H1 (cell line): ENCODE measurements around the gene PTPRG. TPM values are rescaled to one million over a fixed set of nuclear protein-coding genes. Genes with fewer than 3 reads are reported as not detected.

Experiments
- CTCF ChIA-PET: fragments of 300-600 bp; sonication (Branson Sonifier 250); formaldehyde crosslinking; loops from one replicate; lab custom pipeline; 2021; ENCODE audit not compliant: partially characterized antibody; lab: Charles Lee
- POLR2A ChIA-PET: fragments of 300-600 bp; sonication (Branson Sonifier 250); formaldehyde crosslinking; loops from one replicate; lab custom pipeline; 2021; ENCODE audit warnings: inconsistent platforms; ENCODE audit not compliant: partially characterized antibody; lab: Charles Lee
- DNase-seq, 2 experiments: peaks; one replicate each; pipeline versions ENCODE4 v3.0.0 to v3.0.0-alpha.2; 2010 to 2022; ENCODE audit warnings: low spot score in 2 of 2, low read depth in 1 of 2, mixed read lengths in 1 of 2
- FAIRE-seq: peaks from 2 replicates; lab custom pipeline; 2011; peaks lifted over from hg19 to GRCh38; lab: Jason Lieb, UNC
- H2AFZ ChIP-seq: 2 replicates; pipeline ENCODE4 v1.8.1; 2012; ENCODE audit warnings: low read length, inconsistent platforms
- H2AK5ac ChIP-seq: 2 replicates; pipeline ENCODE4 v1.6.1; 2013; ENCODE audit warnings: low read depth, low read length
- H2BK120ac ChIP-seq: replicated peaks from 2 replicates; pipeline ENCODE3; 2013; ENCODE audit warnings: low read depth, low read length, inconsistent platforms
- H2BK12ac ChIP-seq: 2 replicates; pipeline ENCODE4 v1.6.1; 2013; ENCODE audit warnings: low read depth, low read length
- H2BK15ac ChIP-seq: 2 replicates; pipeline ENCODE4 v1.6.1; 2013; ENCODE audit warnings: low read length
- H2BK20ac ChIP-seq: 2 replicates; pipeline ENCODE4 v1.6.1; 2013; ENCODE audit warnings: low read length
- H2BK5ac ChIP-seq: 2 replicates; pipeline ENCODE4 v1.6.1; 2013; ENCODE audit warnings: low read depth, low read length
- H3K14ac ChIP-seq: 2 replicates; pipeline ENCODE4 v1.6.1; 2013; ENCODE audit warnings: inconsistent platforms; ENCODE audit not compliant: insufficient read length
- H3K18ac ChIP-seq: 2 replicates; pipeline ENCODE4 v1.6.1; 2013; ENCODE audit warnings: low read length; ENCODE audit errors: extremely low read depth
- H3K23ac ChIP-seq: 2 replicates; pipeline ENCODE4 v1.6.1; 2013; ENCODE audit warnings: inconsistent platforms; ENCODE audit not compliant: insufficient read length
- H3K23me2 ChIP-seq: 2 replicates; pipeline ENCODE4 v1.6.1; 2013; ENCODE audit warnings: low read depth, low read length
- H3K27ac ChIP-seq: 2 replicates; pipeline ENCODE4 v1.6.1; 2011; ENCODE audit warnings: low read depth, low read length, inconsistent platforms
- H3K27me3 ChIP-seq, 4 experiments: replicated peaks in 1 of 4; 1 replicate in 1 of 4; 2 replicates in 3 of 4; pipeline versions ENCODE4 v1.6.1 to v1.8.1; 2011 to 2013; ENCODE audit warnings: low read length in 3 of 4, mild to moderate bottlenecking in 3 of 4, inconsistent platforms in 2 of 4, mixed read lengths in 2 of 4, moderate library complexity in 1 of 4; ENCODE audit not compliant: control insufficient read depth in 3 of 4, insufficient read depth in 3 of 4; ENCODE audit errors: extremely low read depth in 1 of 4
- H3K36me3 ChIP-seq, 4 experiments: 2 replicates each; pipeline versions ENCODE4 v1.6.1 to v1.8.1; 2011 to 2013; ENCODE audit warnings: mild to moderate bottlenecking in 4 of 4, low read length in 3 of 4, moderate library complexity in 2 of 4, control low read depth in 1 of 4, inconsistent platforms in 1 of 4; ENCODE audit not compliant: insufficient read depth in 4 of 4, control insufficient read depth in 2 of 4
- H3K4ac ChIP-seq: replicated peaks from 2 replicates; pipeline ENCODE3; 2013; ENCODE audit warnings: low read length, low read depth, mixed read lengths, inconsistent platforms; ENCODE audit not compliant: insufficient read length
- H3K4me1 ChIP-seq, 4 experiments: replicated peaks in 1 of 4; 1 replicate in 1 of 4; 2 replicates in 3 of 4; pipeline versions ENCODE4 v1.6.1 to v1.8.1; 2011 to 2013; ENCODE audit warnings: low read length in 3 of 4, inconsistent platforms in 2 of 4, mixed read lengths in 1 of 4; ENCODE audit not compliant: insufficient read depth in 4 of 4, control insufficient read depth in 3 of 4
- H3K4me2 ChIP-seq, 2 experiments: 2 replicates each; pipeline versions ENCODE4 v1.6.1 to v1.8.1; 2011 to 2013; ENCODE audit warnings: low read depth in 2 of 2, low read length in 2 of 2, control low read depth in 1 of 2, inconsistent platforms in 1 of 2, mild to moderate bottlenecking in 1 of 2; ENCODE audit not compliant: insufficient read depth in 1 of 2
- H3K4me3 ChIP-seq, 4 experiments: fragments of 200-600, 300-600 bp in 1 of 4; sonication (generic), shearing (Covaris generic), sonication (Bioruptor Twin) in 1 of 4; 2 replicates each; pipeline versions ENCODE4 v1.5.1 to v1.8.1; 2011 to 2016; ENCODE audit warnings: low read length in 4 of 4, low read depth in 3 of 4, control low read depth in 2 of 4, inconsistent platforms in 2 of 4, mild to moderate bottlenecking in 2 of 4, mixed read lengths in 1 of 4, moderate library complexity in 1 of 4; ENCODE audit not compliant: insufficient read depth in 2 of 4; ENCODE audit errors: extremely low read depth in 1 of 4
- H3K56ac ChIP-seq: replicated peaks from 2 replicates; pipeline ENCODE3; 2013; ENCODE audit warnings: low read depth, mild to moderate bottlenecking, mixed read lengths, low read length, inconsistent platforms; ENCODE audit not compliant: insufficient read length
- H3K79me1 ChIP-seq: 2 replicates; pipeline ENCODE4 v1.6.1; 2013; ENCODE audit warnings: low read depth, low read length, control low read depth
- H3K79me2 ChIP-seq, 2 experiments: 2 replicates each; pipeline versions ENCODE4 v1.6.1 to v1.8.1; 2012 to 2013; ENCODE audit warnings: low read length in 2 of 2, mild to moderate bottlenecking in 2 of 2, inconsistent platforms in 1 of 2; ENCODE audit not compliant: insufficient read depth in 2 of 2, control insufficient read depth in 1 of 2
- H3K9ac ChIP-seq, 4 experiments: replicated peaks in 1 of 4; 1 replicate in 1 of 4; 2 replicates in 3 of 4; pipeline versions ENCODE4 v1.6.1 to v1.8.1; 2011 to 2013; ENCODE audit warnings: low read depth in 3 of 4, low read length in 3 of 4, control low read depth in 2 of 4, mild to moderate bottlenecking in 2 of 4, moderate library complexity in 2 of 4, inconsistent platforms in 1 of 4; ENCODE audit errors: extremely low read depth in 1 of 4
- H3K9me3 ChIP-seq, 2 experiments: 2 replicates each; pipeline versions ENCODE4 v1.6.1 to v1.8.1; 2012 to 2013; ENCODE audit warnings: mild to moderate bottlenecking in 2 of 2, moderate library complexity in 2 of 2, control low read depth in 1 of 2, inconsistent platforms in 1 of 2, low read depth in 1 of 2, low read length in 1 of 2, mixed read lengths in 1 of 2; ENCODE audit not compliant: insufficient read depth in 2 of 2
- H4K20me1 ChIP-seq, 2 experiments: replicated peaks in 1 of 2; 2 replicates each; pipeline versions ENCODE3 to v1.8.1; 2011 to 2013; ENCODE audit warnings: inconsistent platforms in 2 of 2, low read length in 2 of 2, mild to moderate bottlenecking in 1 of 2; ENCODE audit not compliant: insufficient read depth in 2 of 2, control insufficient read depth in 1 of 2
- H4K5ac ChIP-seq: 2 replicates; pipeline ENCODE4 v1.6.1; 2013; ENCODE audit warnings: low read length, low read depth, mixed read lengths, inconsistent platforms; ENCODE audit not compliant: insufficient read length
- H4K8ac ChIP-seq: 2 replicates; pipeline ENCODE4 v1.8.0; 2013; ENCODE audit warnings: mild to moderate bottlenecking, moderate library complexity, low read length, inconsistent platforms; ENCODE audit not compliant: insufficient read depth; ENCODE audit errors: extremely low read depth
- H4K91ac ChIP-seq: replicated peaks from 2 replicates; pipeline ENCODE3; 2013; ENCODE audit warnings: low read length, mixed read lengths, inconsistent platforms; ENCODE audit not compliant: insufficient read length
- ASH2L ChIP-seq: fragments of 200-600, 300-600 bp; sonication (generic); IDR thresholded peaks from one replicate; pipeline ENCODE4 v1.7.1; 2017; ENCODE audit warnings: low read length
- BCL11A ChIP-seq, 2 experiments: IDR thresholded peaks; one replicate each; pipeline ENCODE4 v1.6.1; 2011; ENCODE audit warnings: low read depth in 2 of 2, low read length in 2 of 2, mild to moderate bottlenecking in 2 of 2
- EZH2 ChIP-seq: fragments of 200-600 bp; sonication (generic); IDR thresholded peaks from 2 replicates; pipeline ENCODE4 v1.7.1; 2012; ENCODE audit warnings: low read depth, mild to moderate bottlenecking, moderate library complexity, low read length, inconsistent platforms; ENCODE audit not compliant: severe bottlenecking
- JUN ChIP-seq: IDR thresholded peaks from 2 replicates; pipeline ENCODE4 v1.6.1; 2011; ENCODE audit warnings: low read depth, mild to moderate bottlenecking, improper control_type of control experiment, low read length
- KDM4A ChIP-seq: IDR thresholded peaks from one replicate; pipeline ENCODE4 v1.7.1; 2012; ENCODE audit warnings: low read depth, mild to moderate bottlenecking, moderate library complexity, low read length, inconsistent platforms; ENCODE audit not compliant: severe bottlenecking
- RAD21 ChIP-seq, 2 experiments: IDR thresholded peaks in 1 of 2; conservative IDR thresholded peaks in 1 of 2; 2 replicates each; pipeline ENCODE4 v1.6.1; 2011; ENCODE audit warnings: low read depth in 2 of 2, low read length in 2 of 2, improper control_type of control experiment in 1 of 2, inconsistent platforms in 1 of 2, mild to moderate bottlenecking in 1 of 2, moderate library complexity in 1 of 2
- RFX5 ChIP-seq: IDR thresholded peaks from 2 replicates; pipeline ENCODE4 v1.6.1; 2011; ENCODE audit warnings: low read depth, low read length, improper control_type of control experiment, borderline replicate concordance
- SIX5 ChIP-seq: IDR thresholded peaks from 2 replicates; pipeline ENCODE4 v1.6.1; 2011; ENCODE audit warnings: mild to moderate bottlenecking, low read depth, low read length
- TBP ChIP-seq: IDR thresholded peaks from 2 replicates; pipeline ENCODE4 v1.6.1; 2011; ENCODE audit warnings: low read depth, low read length, improper control_type of control experiment
- WGBS, 2 experiments: shearing (Covaris generic) in 1 of 2; methylation state at CpG; one replicate each; pipeline versions ENCODE4 v1.1.6 to v1.1.7; 2013 to 2015; ENCODE audit warnings: low lambda C conversion rate in 2 of 2, mixed read lengths in 2 of 2, inconsistent platforms in 1 of 2, low coverage in 1 of 2, missing lambda C conversion rate in 1 of 2; ENCODE audit not compliant: insufficient replicate concordance in 2 of 2, insufficient coverage in 1 of 2, insufficient read length in 1 of 2; ENCODE audit errors: extremely low coverage in 1 of 2, missing lambda C conversion rate in 1 of 2; 5-methylcytosine and 5-hydroxymethylcytosine counted together
- polyA plus RNA-seq, 7 experiments: library from polyadenylated mRNA; depleted of rRNA in 3 of 7; stranded (reverse) in 5 of 7; unstranded in 2 of 7; fragments of >200 nt in 5 of 7; fragments of 200-250 nt in 2 of 7; gene quantifications; 1 replicate in 5 of 7; 2 replicates in 1 of 7; 4 replicates in 1 of 7; pipeline versions ENCODE4 v1.2.1 to v1.2.3, GENCODE V29; 2011 to 2013; ENCODE audit warnings: missing spikeins in 2 of 7, mixed read lengths in 2 of 7
- total RNA-seq: library from RNA; stranded (reverse); fragmentation: NEBNext Ultra II Directional; extraction: Animal tissue kit (Norgen Biotek cat#: 25700); gene quantifications from 2 replicates; pipeline ENCODE4 v1.2.1, GENCODE V29; 2021

PTPRG gene
- total and polyA plus RNA-seq, 2 of the 8 experiments (the other 6 are each of a cell fraction or from before 2014, with no cell fraction given): 23.3 to 96.2 TPM

DNA sequence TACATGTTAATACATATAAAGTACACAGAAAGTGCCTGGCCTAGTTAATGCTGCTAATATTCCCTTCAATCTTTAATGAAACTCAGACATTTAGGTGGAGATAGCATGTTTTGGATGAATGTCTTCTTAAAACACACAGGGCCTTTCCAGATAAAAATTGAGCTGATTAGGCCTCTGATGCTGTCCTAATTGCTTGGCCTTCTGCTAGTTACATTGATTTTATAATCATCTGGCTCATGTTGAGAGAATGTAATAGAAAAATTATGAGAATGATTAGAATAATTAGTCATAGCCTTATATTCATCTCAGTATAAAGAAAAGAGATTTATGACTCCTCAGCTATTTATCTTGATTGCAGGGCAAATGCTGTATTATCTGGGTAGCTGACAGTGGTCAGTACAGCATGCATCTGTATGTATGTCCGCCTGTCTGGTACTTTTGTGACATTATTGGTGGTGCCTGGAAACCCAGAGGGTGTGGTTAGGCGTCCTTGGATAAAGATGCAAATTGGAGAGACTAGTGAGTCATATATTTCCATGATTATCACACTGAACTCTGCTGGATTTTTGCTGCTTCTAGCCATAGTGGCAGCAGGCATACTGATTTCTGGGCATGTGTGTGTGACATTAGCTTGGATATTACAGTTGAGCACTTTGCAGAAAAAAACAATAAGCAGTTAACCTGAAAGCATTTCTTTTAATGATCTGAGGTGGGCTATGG, 691.2 kb downstream of the PTPRG start:
- Histone ChIP-seq H3K4ac (no peak overlapping the region), H4K91ac (no peak overlapping the region), H3K18ac (no peak overlapping the region), H3K14ac (no peak overlapping the region), H3K9ac (no peak overlapping the region), H3K9me3 (no peaks in the 10 kb centered on the region), H3K36me3 (peaks cover 0 to 2% (median 0%) of the 10 kb centered on the region in 4 experiments; a peak in 2 of 8 replicates), H3K79me2 (no peaks in the 10 kb centered on the region), H3K27me3 (no peaks in the 10 kb centered on the region), H2AFZ (no peak overlapping the region), H2BK20ac (no peak overlapping the region), H4K8ac (no peak overlapping the region), H3K79me1 (no peaks in the 10 kb centered on the region), H2BK12ac (no peak overlapping the region), H4K5ac (no peak overlapping the region), H3K56ac (no peak overlapping the region), H3K4me2 (no peak overlapping the region), H2AK5ac (no peak overlapping the region), H3K23me2 (no peaks in the 10 kb centered on the region), H3K27ac (no peak overlapping the region), H4K20me1 (peaks cover 0 to 1% of the 10 kb centered on the region in 2 experiments), H3K23ac (no peak overlapping the region), H2BK15ac (no peak overlapping the region), H2BK5ac (no peak overlapping the region), H2BK120ac (no peak overlapping the region), H3K4me1 (peaks cover 0 to 4% (median 0%) of the 10 kb centered on the region in 4 experiments; a peak in 1 of 7 replicates), H3K4me3 (no peak overlapping the region)
- POLR2A ChIA-PET: interaction anchor here (0.8 kb wide), 1 partner anchor 20 kb away, joined by 3 read pairs; no protein-coding TSS in a partner anchor
- DNase-seq (no peak), FAIRE-seq (no peak)
- 74% methylated on average over 2 of the region's 2 CpGs; no CpG with 5 or more reads in 1 of the 2 experiments for WGBS, 2 experiments
- CTCF ChIA-PET: interaction anchor here (2.2 kb wide), 1 partner anchor 19 kb away, joined by 7 read pairs; no protein-coding TSS in a partner anchor
- TF ChIP-seq KDM4A: no peak
- TF ChIP-seq RAD21 (IDR thresholded peaks at IDR 0.05 in 1 of 2, conservative IDR thresholded peaks at IDR 0.05 in 1 of 2; ENCODE audit: low read depth in 2 of 2, low read length in 2 of 2): no peak
- TF ChIP-seq SIX5: no peak
- TF ChIP-seq TBP: no peak
- TF ChIP-seq JUN: no peak
- no peak for TF ChIP-seq EZH2
- TF ChIP-seq ASH2L: no peak
- TF ChIP-seq RFX5: no peak
- no peak for TF ChIP-seq BCL11A (IDR thresholded peaks at IDR 0.05; ENCODE audit: low read depth in 2 of 2, low read length in 2 of 2)
